Stimulated activated CD4-positive, alpha-beta T cell treated with anti-CD3 and anti-CD28 coated beads, Interleukin-2, amount 100 ng/mL, for 48 hours (primary cell): ENCODE measurements around the gene MISP.
"Not testable (repeated sequence)": the region's sequence is repeated elsewhere in the genome, so short reads cannot be mapped to it uniquely, and the experiment has no call there.

ENCODE experiments used
- DNase-seq, 2 donors: peaks; one replicate each; pipeline ENCODE4 v3.0.0-alpha.2; 2020

Gene MISP

GRCh38 chr19:750640-751423 is at the start of gene MISP:
TSS of gene MISP (plus strand) at chr19:751112. CDS start at chr19:756947, 5,835 bp downstream.
- no peak for DNase-seq

GRCh38 chr19:702847-703246 is 48.1 kb upstream of the MISP start:
- not testable (repeated sequence) for DNase-seq

- DNase-seq: no peak
Measured at GRCh38 chr19:703329-703650, 47.6 kb upstream of the MISP start.

GRCh38 chr19:703651-704446 is 47.1 kb upstream of the MISP start:
- DNase-seq: peak; percentile 55 to 72

- DNase-seq: no peak
Measured at GRCh38 chr19:704447-704741, 46.5 kb upstream of the MISP start.

GRCh38 chr19:708154-709143 is 42.5 kb upstream of the MISP start, which contains the start of gene PALM:
TSS of gene PALM (plus strand) at chr19:708935. CDS start at chr19:709147, 212 bp downstream.
- DNase-seq: no peak

GRCh38 chr19:709196-709964 is 41.5 kb upstream of the MISP start:
- no peak for DNase-seq

GRCh38 chr19:709965-710571 is 40.8 kb upstream of the MISP start:
- no peak for DNase-seq

GRCh38 chr19:710767-711166 is 40.1 kb upstream of the MISP start:
- DNase-seq: no peak

- no peak for DNase-seq
Measured at GRCh38 chr19:711254-711653, 39.7 kb upstream of the MISP start.

GRCh38 chr19:715347-715746 is 35.6 kb upstream of the MISP start:
- DNase-seq: no peak

- DNase-seq: no peak
Measured at GRCh38 chr19:718251-718951, 32.5 kb upstream of the MISP start.

GRCh38 chr19:718991-719512 is 31.9 kb upstream of the MISP start:
- no peak for DNase-seq

- DNase-seq: no peak
Measured at GRCh38 chr19:719636-720344, 31.1 kb upstream of the MISP start.

- no peak for DNase-seq
Measured at GRCh38 chr19:720345-721160, 30.4 kb upstream of the MISP start.

GRCh38 chr19:722553-723101 is 28.3 kb upstream of the MISP start:
- no peak for DNase-seq

GRCh38 chr19:723247-723646 is 27.7 kb upstream of the MISP start:
- no peak for DNase-seq

GRCh38 chr19:723714-724113 is 27.2 kb upstream of the MISP start:
- DNase-seq: no peak

GRCh38 chr19:725461-726089 is 25.3 kb upstream of the MISP start:
- DNase-seq: no peak
